Mucosa of descending colon (tissue), 3 donors: Measurements from ENCODE around the gene ESYT2. TPM values are rescaled to one million over a fixed set of nuclear protein-coding genes. Genes with fewer than 3 reads are reported as not detected.

Source experiments
- ATAC-seq: fragments of 200-7000 bp; cut with Tn5 transposase; one replicate; pipeline ENCODE4 v1.9.1; 2020; ENCODE audit warnings: mild to moderate bottlenecking, moderate library complexity
- DNase-seq, 3 donors: peaks; one replicate each; pipeline ENCODE4 v3.0.0-alpha.2; 2020
- H3K36me3 ChIP-seq: fragments of 200-600 bp; one replicate; pipeline ENCODE4 v1.8.0; 2021; ENCODE audit warnings: low read depth, mild to moderate bottlenecking
- H3K4me1 ChIP-seq: fragments of 200-600 bp; one replicate; pipeline ENCODE4 v1.8.0; 2021; ENCODE audit warnings: low read depth, mild to moderate bottlenecking
- H3K4me3 ChIP-seq: fragments of 200-600 bp; one replicate; pipeline ENCODE4 v1.8.0; 2021; ENCODE audit warnings: mild to moderate bottlenecking
- H3K9me3 ChIP-seq: fragments of 200-600 bp; one replicate; pipeline ENCODE4 v1.8.0; 2021; ENCODE audit warnings: mild to moderate bottlenecking
- CTCF ChIP-seq: fragments of 200-600 bp; IDR thresholded peaks from one replicate; pipeline ENCODE4 v1.8.0; 2022; ENCODE audit warnings: antibody characterized with exemption, mild to moderate bottlenecking
- intact Hi-C, 2 donors: fragments of 100-400 bp; cut with DNase I in 1 of 2; cut with micrococcal nuclease in 1 of 2; formaldehyde crosslinking; loops; one replicate each; pipeline versions ENCODE4 v1.11.0 to v1.11.1; 2022; cut with DNase I, micrococcal nuclease
- total RNA-seq, 3 donors: library from RNA; stranded (reverse); fragmentation: NEBNext Ultra II Directional in 2 of 3; extraction: Animal tissue kit (Norgen Biotek cat#: 25700) in 2 of 3; gene quantifications; one replicate each; pipeline versions ENCODE4 v1.2.1 to v1.2.4, GENCODE V29; 2021 to 2023
- donor health status: DM: no; HTN: no; CAD: no; lungs with moderate emphysema.
- donor health status: DM: no; HTN: no; CAD: no.
- donor health status: DM: no; HTN: yes; CAD: no.

ESYT2 gene
- total RNA-seq, 3 donors from 2014 or later, result 66.8 to 89.3 (median 69.0) TPM

GRCh38 chr7:158734861-158735260 lies 94.4 kb downstream of the ESYT2 start:
- no peak for ATAC-seq
- TF ChIP-seq CTCF, result no peak

GRCh38 chr7:158733775-158734494 lies 95.4 kb downstream of the ESYT2 start:
- Histone ChIP-seq H3K9me3 (no peaks in the 10 kb centered on the region), H3K36me3 (no peaks in the 10 kb centered on the region), H3K4me3 (no peak overlapping the region), H3K4me1 (no peaks in the 10 kb centered on the region)
- DNase-seq (no peak), ATAC-seq (peak; percentile 68)
- TF ChIP-seq CTCF, result no peak
- intact Hi-C loops, result no loop called here

More at GRCh38 chr7:158734861-158735260, 94.4 kb downstream of the ESYT2 start:
- Histone ChIP-seq H3K36me3 (no peaks in the 10 kb centered on the region), H3K4me1 (no peaks in the 10 kb centered on the region), H3K9me3 (no peaks in the 10 kb centered on the region), H3K4me3 (no peak overlapping the region)
- intact Hi-C loops, result no loop called here
- DNase-seq, result no peak

GRCh38 chr7:158733220-158733519 lies 96.1 kb downstream of the ESYT2 start:
- no peaks in the 10 kb centered on the region for H3K4me1 ChIP-seq
- no peak overlapping the region for H3K4me3 ChIP-seq
- no peaks in the 10 kb centered on the region for H3K36me3 ChIP-seq
- DNase-seq, result no peak
- intact Hi-C loops, result no loop called here
- no peak for TF ChIP-seq CTCF
- peak; percentile 41 for ATAC-seq
- H3K9me3 ChIP-seq, result no peaks in the 10 kb centered on the region

- intact Hi-C loops, result no loop called here
- H3K4me1 ChIP-seq, result no peaks in the 10 kb centered on the region
- no peak for ATAC-seq
- H3K4me3 ChIP-seq, result no peak overlapping the region
- no peaks in the 10 kb centered on the region for H3K36me3 ChIP-seq
- DNase-seq, result no peak
- no peak for TF ChIP-seq CTCF
- H3K9me3 ChIP-seq, result no peaks in the 10 kb centered on the region
Measured at GRCh38 chr7:158732494-158733219, 96.7 kb downstream of the ESYT2 start.

- TF ChIP-seq CTCF, result no peak
- no peak for ATAC-seq
- no peak overlapping the region for H3K4me3 ChIP-seq
- no peaks in the 10 kb centered on the region for H3K36me3 ChIP-seq
- no peak for DNase-seq
- H3K9me3 ChIP-seq, result no peaks in the 10 kb centered on the region
- intact Hi-C loops, result no loop called here
- H3K4me1 ChIP-seq, result no peaks in the 10 kb centered on the region
Measured at GRCh38 chr7:158731761-158732160, 97.5 kb downstream of the ESYT2 start.
